Activated naive CD8-positive, alpha-beta T cell treated with anti-CD3 and anti-CD28 coated beads, Interleukin-2, amount 50 U/mL, for 24 hours (primary cell): Measurements from ENCODE around the gene FNTB.

ENCODE experiments used
- ATAC-seq: fragments of 150-1000 bp; cut with Tn5 transposase; one replicate; pipeline ENCODE4 v1.10.0; 2021
- DNase-seq: peaks from one replicate; pipeline ENCODE4 v3.0.0; 2021
- H3K27ac Mint-ChIP-seq: one replicate; pipeline ENCODE4 v1.8.0; 2021; ENCODE audit warnings: mild to moderate bottlenecking, mixed read lengths
- H3K27me3 Mint-ChIP-seq: one replicate; pipeline ENCODE4 v1.8.0; 2021; ENCODE audit warnings: mixed read lengths
- H3K36me3 Mint-ChIP-seq: one replicate; pipeline ENCODE4 v1.8.0; 2021; ENCODE audit warnings: low read depth, mixed read lengths
- H3K4me1 Mint-ChIP-seq: one replicate; pipeline ENCODE4 v1.8.0; 2021; ENCODE audit warnings: mixed read lengths
- H3K4me3 Mint-ChIP-seq: one replicate; pipeline ENCODE4 v1.8.0; 2021; ENCODE audit warnings: mild to moderate bottlenecking, moderate library complexity, mixed read lengths
- H3K9me3 Mint-ChIP-seq: one replicate; pipeline ENCODE4 v1.8.0; 2021; ENCODE audit warnings: mixed read lengths

The FNTB gene, protein sequence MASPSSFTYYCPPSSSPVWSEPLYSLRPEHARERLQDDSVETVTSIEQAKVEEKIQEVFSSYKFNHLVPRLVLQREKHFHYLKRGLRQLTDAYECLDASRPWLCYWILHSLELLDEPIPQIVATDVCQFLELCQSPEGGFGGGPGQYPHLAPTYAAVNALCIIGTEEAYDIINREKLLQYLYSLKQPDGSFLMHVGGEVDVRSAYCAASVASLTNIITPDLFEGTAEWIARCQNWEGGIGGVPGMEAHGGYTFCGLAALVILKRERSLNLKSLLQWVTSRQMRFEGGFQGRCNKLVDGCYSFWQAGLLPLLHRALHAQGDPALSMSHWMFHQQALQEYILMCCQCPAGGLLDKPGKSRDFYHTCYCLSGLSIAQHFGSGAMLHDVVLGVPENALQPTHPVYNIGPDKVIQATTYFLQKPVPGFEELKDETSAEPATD

DNA sequence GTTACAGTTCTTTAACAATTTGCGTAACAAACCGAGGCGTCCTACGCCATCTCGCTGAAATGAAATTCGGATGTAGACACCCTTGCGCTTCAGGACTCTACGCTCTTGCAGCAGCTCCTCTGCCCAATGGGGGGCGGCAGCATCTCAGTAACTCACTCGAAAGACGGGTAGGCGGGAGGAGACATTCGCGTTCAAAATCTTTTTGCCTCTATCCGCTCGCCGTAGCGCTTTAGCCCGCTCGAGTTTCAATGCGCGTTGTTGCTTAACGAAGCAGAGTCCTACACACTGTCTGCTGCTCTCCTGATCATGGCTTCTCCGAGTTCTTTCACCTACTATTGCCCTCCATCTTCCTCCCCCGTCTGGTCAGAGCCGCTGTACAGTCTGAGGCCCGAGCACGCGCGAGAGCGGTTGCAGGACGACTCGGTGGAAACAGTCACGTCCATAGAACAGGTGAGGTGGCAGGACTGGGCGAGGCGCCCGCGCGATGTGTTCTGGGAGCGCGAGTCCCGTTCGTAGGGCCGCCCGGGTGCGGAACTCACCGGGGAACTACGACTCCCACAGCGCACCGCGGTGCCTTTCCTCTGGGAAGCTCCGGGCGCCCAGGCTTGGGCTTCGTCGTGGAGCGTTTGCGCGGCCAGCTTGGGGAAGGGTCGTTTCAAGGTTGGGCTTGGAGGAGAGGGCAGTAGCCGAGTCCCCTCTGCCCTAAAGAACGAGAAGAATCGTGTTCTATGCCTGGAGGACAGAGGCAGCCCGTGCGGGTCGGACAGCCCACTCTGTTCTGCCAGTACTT is at the start of gene FNTB:
Gene FNTB (plus strand): TSS at position 248 of the 790 bp plus-strand sequence. CDS start 59 bp downstream, at position 307.
- peak; percentile 98 for ATAC-seq

DNA sequence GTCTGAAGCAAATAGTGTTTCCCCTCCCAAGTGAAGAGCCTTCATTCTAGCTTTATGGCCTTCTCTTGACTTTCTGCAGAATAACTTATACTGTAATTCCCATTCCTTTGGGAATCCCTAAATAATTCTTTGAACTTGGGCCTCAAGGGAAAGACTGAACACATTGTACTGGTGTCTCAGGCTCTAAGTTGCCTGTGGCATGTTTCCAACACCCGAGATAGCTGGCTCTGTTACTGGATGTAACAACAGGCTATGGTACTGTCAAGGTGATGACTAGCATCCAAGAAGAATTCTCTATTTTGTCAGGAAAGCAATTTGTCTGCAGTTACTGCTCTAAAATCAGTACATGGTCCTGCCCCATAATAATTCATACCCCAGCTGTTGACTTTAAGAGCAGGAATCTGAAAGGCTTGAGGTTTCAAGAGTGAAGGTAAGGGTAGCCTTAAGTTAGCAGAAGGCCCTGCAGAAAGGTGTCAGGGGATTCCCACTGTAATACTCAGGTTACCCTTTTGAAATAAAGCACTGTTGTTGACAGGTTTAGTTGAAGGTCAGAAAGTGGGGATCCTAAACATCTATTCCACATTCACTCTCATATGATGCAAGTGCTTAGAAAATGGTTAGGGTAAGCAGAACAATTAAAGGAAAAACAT is 49.4 kb upstream of the FNTB start:
- Mint-ChIP-seq H3K36me3 (peaks cover 39% of the 10 kb centered on the region), H3K27ac (peak overlapping the region; percentile 33), H3K4me1 (peaks cover 31% of the 10 kb centered on the region), H3K27me3 (no peaks in the 10 kb centered on the region), H3K4me3 (no peak overlapping the region), H3K9me3 (no peaks in the 10 kb centered on the region)
- DNase-seq (no peak), ATAC-seq (peak; percentile 43)

More for the DNA sequence above, at the start of gene FNTB:
- H3K27ac Mint-ChIP-seq, result peak within 1 kb of the TSS; percentile 97
- peaks cover 43% of the 10 kb centered on the region for H3K4me1 Mint-ChIP-seq
- peaks cover 14% of the 10 kb centered on the region for H3K36me3 Mint-ChIP-seq
- H3K27me3 Mint-ChIP-seq, result peaks cover 8% of the 10 kb centered on the region
- H3K4me3 Mint-ChIP-seq, result peak within 1 kb of the TSS; percentile 91
- peak; percentile 93 for DNase-seq
- H3K9me3 Mint-ChIP-seq, result no peaks in the 10 kb centered on the region

DNA sequence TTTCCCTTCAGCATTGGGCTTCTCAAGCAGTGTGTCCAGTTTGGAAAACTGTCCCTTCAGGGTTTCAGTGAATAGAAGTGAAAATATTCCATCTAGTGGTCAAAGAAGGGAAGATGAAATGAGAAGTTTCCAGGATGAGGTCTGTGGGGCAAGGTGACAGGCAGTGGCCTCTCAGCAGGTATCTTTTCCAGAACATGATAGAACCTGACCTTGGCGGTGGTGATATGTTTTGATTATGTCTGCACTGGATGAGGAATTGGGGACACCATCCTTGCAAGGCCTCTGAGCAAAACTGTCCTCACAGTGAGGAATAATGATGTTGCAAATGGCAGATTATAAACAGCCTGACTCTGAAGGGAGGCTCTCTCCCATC is 48.9 kb upstream of the FNTB start:
- peaks cover 34% of the 10 kb centered on the region for H3K36me3 Mint-ChIP-seq
- peaks cover 31% of the 10 kb centered on the region for H3K4me1 Mint-ChIP-seq
- no peak overlapping the region for H3K4me3 Mint-ChIP-seq
- ATAC-seq (no peak), DNase-seq (no peak)
- H3K9me3 Mint-ChIP-seq, result no peaks in the 10 kb centered on the region
- H3K27me3 Mint-ChIP-seq, result no peaks in the 10 kb centered on the region
- H3K27ac Mint-ChIP-seq, result peak overlapping the region; percentile 33

DNA sequence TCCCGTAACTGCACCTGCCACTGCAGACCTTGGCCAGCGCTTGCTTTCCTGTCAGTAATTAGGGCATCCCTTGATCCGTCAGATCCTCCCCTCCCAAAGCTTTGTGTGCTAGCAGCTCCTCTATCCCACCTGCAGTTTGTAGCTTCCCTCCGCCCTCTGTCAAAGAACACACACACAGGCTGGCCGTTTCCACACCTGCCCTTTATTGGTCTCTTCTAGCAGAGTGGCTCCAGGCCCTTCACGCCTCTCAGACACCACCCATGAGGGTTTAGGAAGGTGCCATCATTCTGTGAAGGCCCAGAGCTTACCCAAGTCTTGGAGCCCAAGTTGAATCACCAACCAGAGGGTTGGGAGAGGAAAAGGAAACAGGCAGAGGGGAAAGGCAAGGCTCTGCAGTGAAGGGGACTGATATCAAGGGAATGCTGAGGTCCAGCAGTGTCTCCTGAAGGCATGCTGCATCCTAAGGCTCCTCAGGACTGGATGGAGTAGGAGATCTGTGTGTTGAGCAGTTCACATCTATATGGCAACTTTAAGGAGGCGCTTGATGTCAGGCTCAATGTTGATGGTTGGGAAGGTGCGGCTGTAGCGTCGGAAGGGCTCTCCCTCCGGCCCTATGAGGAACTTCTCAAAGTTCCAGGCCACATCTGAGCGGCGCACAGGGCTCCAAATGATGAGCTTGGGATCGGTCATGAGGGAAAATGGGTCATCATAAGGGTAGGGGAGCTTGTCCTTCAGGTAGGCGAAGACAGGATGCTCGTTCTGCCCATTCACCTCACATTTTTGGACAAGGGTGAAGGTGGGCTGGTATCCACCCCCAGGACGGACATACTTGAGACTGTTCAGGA is 47.5 kb upstream of the FNTB start:
- Mint-ChIP-seq H3K9me3 (no peaks in the 10 kb centered on the region), H3K4me3 (no peak overlapping the region), H3K27me3 (no peaks in the 10 kb centered on the region), H3K36me3 (peaks cover 26% of the 10 kb centered on the region), H3K27ac (peak overlapping the region; percentile 0), H3K4me1 (peaks cover 39% of the 10 kb centered on the region)
- DNase-seq, result no peak
- no peak for ATAC-seq

DNA sequence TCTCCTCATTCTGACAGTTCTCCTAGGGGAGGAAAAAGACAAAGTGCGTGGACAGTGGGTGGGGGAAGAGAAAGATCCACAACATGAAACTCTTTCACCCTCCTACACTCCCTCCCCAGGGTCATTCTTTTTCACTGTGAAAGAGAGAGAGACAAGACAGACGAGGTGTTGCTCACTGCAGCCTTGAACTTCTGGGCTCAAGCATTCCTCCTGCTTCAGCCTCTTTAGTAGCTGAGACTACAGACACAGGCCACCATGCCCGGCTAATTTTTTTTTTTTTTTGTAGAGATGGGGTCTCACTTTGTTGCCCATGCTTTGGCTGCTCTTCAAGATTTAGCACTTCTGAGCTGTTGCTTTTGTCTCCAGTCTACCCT is 46.9 kb upstream of the FNTB start:
- Mint-ChIP-seq H3K4me1 (peaks cover 38% of the 10 kb centered on the region), H3K36me3 (peaks cover 21% of the 10 kb centered on the region), H3K27ac (no peak overlapping the region), H3K27me3 (no peaks in the 10 kb centered on the region), H3K4me3 (no peak overlapping the region), H3K9me3 (no peaks in the 10 kb centered on the region)
- no peak for ATAC-seq
- no peak for DNase-seq

DNA sequence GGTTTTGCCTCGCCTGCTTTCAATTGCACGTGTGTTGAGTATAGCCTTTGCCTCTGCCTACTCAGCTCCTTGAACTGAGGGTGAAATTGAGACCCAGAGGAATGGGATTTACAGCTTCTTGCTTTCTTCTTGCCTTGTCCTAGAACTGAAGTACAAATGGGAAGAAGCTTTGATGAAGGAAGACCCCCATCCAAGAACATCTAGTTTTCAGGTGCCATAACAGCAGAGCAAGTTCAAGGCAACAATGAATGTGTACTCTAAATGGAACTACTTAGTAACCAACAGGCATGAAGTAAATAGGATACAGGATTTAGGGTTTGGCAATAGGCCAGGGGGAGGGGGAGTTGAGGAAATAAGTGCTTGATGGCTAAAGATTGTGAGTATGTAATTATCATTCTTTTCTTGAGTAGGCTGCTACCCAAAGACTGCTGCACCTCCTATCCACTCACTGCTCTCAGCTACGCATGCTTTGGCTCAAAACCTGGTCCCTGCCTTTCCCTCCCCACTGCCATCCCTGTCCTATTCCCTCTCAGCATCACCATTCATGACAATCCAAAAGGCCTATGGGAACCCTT is 46.3 kb upstream of the FNTB start:
- no peak overlapping the region for H3K4me3 Mint-ChIP-seq
- ATAC-seq, result no peak
- peaks cover 22% of the 10 kb centered on the region for H3K36me3 Mint-ChIP-seq
- no peak for DNase-seq
- H3K4me1 Mint-ChIP-seq, result peaks cover 37% of the 10 kb centered on the region
- H3K9me3 Mint-ChIP-seq, result no peaks in the 10 kb centered on the region
- no peak overlapping the region for H3K27ac Mint-ChIP-seq
- H3K27me3 Mint-ChIP-seq, result no peaks in the 10 kb centered on the region

DNA sequence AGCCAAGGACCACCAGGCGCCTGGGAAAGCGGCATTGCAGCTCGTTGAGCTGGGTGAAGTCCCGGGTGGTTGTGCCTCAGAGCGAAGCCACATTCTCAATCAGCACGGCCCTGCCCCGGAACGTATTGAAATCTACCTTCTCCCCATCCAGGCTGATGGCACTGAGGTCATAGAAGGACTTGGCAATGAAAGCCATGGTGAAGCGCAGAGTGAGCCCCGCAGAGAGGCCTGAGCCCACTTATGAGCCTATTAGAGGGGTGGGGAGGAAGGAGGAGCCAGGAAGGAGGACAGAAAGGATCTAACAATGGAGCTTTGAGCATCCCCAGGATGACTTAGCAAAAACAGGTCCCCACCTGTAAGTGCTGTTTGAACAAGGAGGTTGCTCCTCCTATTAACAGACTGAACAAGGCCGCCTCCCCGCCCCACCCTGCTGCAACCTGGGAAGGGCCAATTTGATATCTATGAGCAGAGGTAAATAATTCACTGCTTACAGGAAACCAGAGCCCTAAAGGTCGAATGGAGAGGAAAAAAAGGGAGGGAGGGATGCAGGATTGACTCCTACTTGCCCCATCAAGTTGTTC is 44.1 kb upstream of the FNTB start, which contains the start of gene GPX2:
Gene GPX2 (minus strand): TSS at position 215 of the 581 bp plus-strand sequence. CDS start 19 bp downstream, at position 196.
- H3K4me3 Mint-ChIP-seq, result no peak within 1 kb of the TSS
- H3K9me3 Mint-ChIP-seq, result no peaks in the 10 kb centered on the region
- H3K27me3 Mint-ChIP-seq, result no peaks in the 10 kb centered on the region
- ATAC-seq (no peak), DNase-seq (no peak)
- H3K4me1 Mint-ChIP-seq, result peaks cover 25% of the 10 kb centered on the region
- peaks cover 18% of the 10 kb centered on the region for H3K36me3 Mint-ChIP-seq
- H3K27ac Mint-ChIP-seq, result no peak within 1 kb of the TSS

DNA sequence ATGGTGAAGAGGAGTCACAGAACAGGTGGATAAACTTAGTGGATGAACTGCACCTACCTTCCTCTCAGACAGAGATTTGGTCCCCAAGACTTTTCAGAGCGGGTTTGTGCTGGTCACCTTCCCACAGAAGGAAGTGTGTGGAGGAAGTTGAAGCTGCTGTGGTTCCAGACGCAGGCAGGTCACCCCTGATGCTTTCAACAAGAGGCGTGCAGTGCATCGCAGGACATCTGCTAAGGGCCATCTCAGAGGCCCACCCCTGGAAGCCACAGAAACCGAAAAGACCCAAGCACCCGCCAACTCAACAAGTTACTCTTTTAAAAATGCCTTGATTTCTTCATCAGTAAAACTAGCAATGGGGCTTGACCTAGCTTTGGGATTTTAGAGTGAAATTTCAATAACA is 43.1 kb upstream of the FNTB start:
- DNase-seq (no peak), ATAC-seq (no peak)
- Mint-ChIP-seq H3K4me1 (peaks cover 20% of the 10 kb centered on the region), H3K4me3 (no peak overlapping the region), H3K9me3 (no peaks in the 10 kb centered on the region), H3K27ac (no peak overlapping the region), H3K36me3 (peaks cover 14% of the 10 kb centered on the region), H3K27me3 (no peaks in the 10 kb centered on the region)

DNA sequence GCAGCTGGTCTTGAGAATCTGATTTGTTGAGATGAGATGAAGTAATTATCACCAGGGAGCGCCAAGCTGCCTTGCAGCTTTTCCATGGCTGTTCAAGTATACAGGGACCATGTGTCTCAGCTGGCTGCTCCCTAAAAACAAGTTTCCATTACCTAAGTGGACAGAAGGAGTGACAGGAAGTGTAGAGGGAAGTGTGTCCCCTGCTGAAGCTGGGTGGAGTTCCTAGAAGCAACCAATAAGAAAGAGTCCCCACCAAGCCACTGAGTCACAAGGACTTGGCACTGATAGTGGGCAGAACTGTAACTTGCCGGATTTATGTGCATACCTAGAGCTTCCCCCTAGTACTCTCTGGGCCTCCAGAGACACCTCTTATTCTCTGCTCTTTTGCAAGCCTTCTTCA is 42.7 kb upstream of the FNTB start:
- no peaks in the 10 kb centered on the region for H3K27me3 Mint-ChIP-seq
- DNase-seq (no peak), ATAC-seq (no peak)
- H3K4me1 Mint-ChIP-seq, result peaks cover 15% of the 10 kb centered on the region
- peaks cover 12% of the 10 kb centered on the region for H3K36me3 Mint-ChIP-seq
- no peaks in the 10 kb centered on the region for H3K9me3 Mint-ChIP-seq
- no peak overlapping the region for H3K27ac Mint-ChIP-seq
- H3K4me3 Mint-ChIP-seq, result no peak overlapping the region

DNA sequence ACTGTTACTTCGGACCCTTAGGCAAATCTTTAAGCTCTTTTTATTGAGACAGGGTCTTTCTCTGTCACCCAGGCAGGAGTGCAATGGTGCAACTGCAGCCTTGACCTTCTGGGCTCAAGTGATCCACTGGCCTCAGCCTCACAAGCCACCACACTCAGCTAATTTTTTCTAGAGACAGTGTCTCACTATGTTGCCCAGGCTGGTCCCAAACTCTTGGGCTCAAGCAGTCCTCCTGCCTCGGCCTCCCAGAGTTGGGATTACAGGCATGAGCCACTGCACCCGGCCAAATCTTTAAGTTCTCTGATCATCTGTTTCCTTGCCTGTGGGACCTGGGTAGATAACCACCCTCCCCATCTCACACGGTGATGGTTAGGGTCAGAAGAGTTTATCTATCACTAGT is 41.8 kb upstream of the FNTB start:
- Mint-ChIP-seq H3K9me3 (no peaks in the 10 kb centered on the region), H3K4me3 (no peak overlapping the region), H3K36me3 (peaks cover 13% of the 10 kb centered on the region), H3K27me3 (no peaks in the 10 kb centered on the region), H3K27ac (no peak overlapping the region), H3K4me1 (peaks cover 10% of the 10 kb centered on the region)
- ATAC-seq (no peak), DNase-seq (no peak)

DNA sequence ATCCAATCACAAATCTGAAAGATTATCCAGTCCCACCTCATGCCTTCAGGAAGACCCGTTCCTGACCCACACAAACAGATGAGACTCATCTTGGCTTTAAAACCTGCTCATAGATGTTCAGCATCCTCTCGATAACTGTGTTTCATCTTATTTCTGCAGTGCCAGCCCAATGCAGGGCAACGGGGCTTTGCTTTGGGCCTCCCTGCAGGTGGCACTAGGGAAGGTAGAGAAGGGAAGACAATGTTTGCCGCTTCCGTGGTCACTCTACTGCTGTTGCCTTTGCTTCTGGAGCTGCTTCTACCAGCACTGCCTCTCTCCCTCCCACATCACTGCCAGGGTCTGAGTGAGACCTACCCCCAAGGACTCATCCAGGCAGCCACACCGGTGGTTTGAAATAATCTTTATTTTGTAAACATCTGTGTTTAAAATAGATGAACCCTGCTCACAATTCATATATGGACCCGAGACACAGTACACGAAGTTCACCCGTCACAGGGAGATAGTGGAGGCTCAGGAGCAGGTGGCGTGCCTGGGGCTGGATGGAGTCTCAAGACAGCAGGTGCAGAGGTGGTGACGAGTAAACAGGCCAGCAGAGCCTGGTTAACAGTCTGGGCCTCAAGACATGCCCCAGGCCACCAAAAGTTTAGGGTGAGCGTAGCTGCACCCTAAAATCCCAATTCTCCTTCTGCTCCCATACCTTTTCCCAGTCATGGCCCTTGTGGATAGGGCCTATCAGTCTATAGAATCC is 41.1 kb upstream of the FNTB start:
- peaks cover 11% of the 10 kb centered on the region for H3K36me3 Mint-ChIP-seq
- H3K27ac Mint-ChIP-seq, result no peak overlapping the region

DNA sequence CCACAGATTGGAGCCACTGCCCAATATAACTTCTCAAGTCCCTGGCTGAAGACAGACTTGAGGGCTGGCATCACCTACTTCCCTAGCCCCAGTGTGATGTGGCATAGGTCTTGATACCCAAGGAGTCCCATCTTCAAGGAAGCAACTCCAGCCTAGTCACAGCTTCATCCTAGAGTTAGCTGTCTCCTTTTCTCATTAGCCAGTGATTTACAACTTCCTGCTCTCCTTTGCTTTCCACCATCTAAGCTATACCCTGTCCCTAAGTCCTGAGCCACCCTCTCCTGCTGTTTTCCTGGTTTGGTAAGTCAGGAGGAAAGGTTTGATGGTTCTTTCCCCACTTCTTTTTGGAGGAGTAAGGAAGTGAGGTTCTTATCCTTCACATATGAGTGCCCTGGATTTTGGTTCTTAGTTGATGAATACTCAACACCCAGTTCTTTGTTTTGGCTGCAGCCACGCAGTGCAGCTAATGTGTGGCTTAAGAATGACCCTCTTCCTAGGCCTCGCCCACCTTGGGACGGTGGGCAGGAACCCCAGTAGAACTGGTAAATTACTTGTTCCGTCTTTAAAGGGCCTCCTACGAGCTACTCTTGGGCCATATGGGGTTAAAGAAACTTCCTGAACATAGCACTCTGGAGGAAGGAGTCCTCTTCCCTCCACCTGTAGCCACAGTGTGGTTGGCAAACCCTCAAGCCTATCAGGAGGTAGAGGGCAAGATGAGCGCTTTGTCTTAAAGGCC is 40.2 kb upstream of the FNTB start:
- no peak for DNase-seq
- Mint-ChIP-seq H3K9me3 (no peaks in the 10 kb centered on the region), H3K27me3 (no peaks in the 10 kb centered on the region), H3K27ac (no peak overlapping the region), H3K36me3 (peaks cover 9% of the 10 kb centered on the region), H3K4me3 (no peak overlapping the region), H3K4me1 (peaks cover 10% of the 10 kb centered on the region)
- ATAC-seq, result no peak

More for the DNA sequence above, 41.1 kb upstream of the FNTB start:
- ATAC-seq, result no peak
- H3K27me3 Mint-ChIP-seq, result no peaks in the 10 kb centered on the region
- peaks cover 10% of the 10 kb centered on the region for H3K4me1 Mint-ChIP-seq
- no peaks in the 10 kb centered on the region for H3K9me3 Mint-ChIP-seq
- no peak for DNase-seq
- no peak overlapping the region for H3K4me3 Mint-ChIP-seq
